OCI-LY3 (cell line): Measurements from ENCODE around the gene SERHL2.
"Not testable (repeated sequence)": the region's sequence is repeated elsewhere in the genome, so short reads cannot be mapped to it uniquely, and the experiment has no call there.

Experiments used
- EZH2phosphoT487 ChIP-seq: fragments of 200-600 bp; shearing (Covaris generic); IDR thresholded peaks from 2 replicates; pipeline ENCODE4 v1.6.1; 2018; ENCODE audit warnings: antibody characterized with exemption, mixed run types, low read depth
- TF ChIP-seq, protein P1 (sequence below): fragments of 200-600, 300-600 bp; sonication (generic); IDR thresholded peaks from 2 replicates; pipeline ENCODE4 v1.5.1; 2014; ENCODE audit warnings: antibody characterized with exemption, low read length, low read depth

GRCh38 chr22:42567950-42568349, 14.2 kb downstream of the SERHL2 start:
- TF ChIP-seq, protein P1, sequence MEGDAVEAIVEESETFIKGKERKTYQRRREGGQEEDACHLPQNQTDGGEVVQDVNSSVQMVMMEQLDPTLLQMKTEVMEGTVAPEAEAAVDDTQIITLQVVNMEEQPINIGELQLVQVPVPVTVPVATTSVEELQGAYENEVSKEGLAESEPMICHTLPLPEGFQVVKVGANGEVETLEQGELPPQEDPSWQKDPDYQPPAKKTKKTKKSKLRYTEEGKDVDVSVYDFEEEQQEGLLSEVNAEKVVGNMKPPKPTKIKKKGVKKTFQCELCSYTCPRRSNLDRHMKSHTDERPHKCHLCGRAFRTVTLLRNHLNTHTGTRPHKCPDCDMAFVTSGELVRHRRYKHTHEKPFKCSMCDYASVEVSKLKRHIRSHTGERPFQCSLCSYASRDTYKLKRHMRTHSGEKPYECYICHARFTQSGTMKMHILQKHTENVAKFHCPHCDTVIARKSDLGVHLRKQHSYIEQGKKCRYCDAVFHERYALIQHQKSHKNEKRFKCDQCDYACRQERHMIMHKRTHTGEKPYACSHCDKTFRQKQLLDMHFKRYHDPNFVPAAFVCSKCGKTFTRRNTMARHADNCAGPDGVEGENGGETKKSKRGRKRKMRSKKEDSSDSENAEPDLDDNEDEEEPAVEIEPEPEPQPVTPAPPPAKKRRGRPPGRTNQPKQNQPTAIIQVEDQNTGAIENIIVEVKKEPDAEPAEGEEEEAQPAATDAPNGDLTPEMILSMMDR: not testable (repeated sequence)
- not testable (repeated sequence) for TF ChIP-seq EZH2phosphoT487
